ENCODE results near the gene CGB8.

DNA sequence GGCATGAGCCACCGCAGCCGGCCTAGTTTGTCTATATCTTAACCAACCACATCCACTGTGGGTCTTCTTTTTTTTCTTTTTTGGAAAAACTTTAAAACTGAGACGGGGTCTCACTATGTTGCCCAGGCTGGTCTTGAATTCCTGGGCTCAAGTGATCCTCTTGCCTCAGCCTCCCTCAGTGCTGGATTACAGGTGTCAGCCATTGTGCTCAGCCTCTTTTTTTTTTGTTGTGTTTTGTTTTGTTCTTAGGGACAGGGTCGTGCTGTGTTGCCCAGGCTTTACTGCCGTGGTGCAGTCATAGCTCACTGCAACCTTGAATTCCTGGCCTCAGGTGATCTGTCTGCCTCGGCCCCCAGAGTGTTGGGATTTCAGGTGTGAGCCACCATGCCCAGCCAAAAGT lies 43.8 kb upstream of the CGB8 start:
- TF ChIP-seq CTCF (IDR thresholded peaks at IDR 0.05 in 8 of 11, conservative IDR thresholded peaks at IDR 0.05 in 3 of 11) (no peak), POLR2A (IDR thresholded peaks at IDR 0.05) (no peak)

All from spleen (tissue), 7 donors.